Fibroblast of lung (primary cell): ENCODE measurements around the gene GNAT3.

ENCODE experiments used
- CTCF ChIP-seq, 2 donors: IDR thresholded peaks in 1 of 2; conservative IDR thresholded peaks in 1 of 2; 1 replicate in 1 of 2; 2 replicates in 1 of 2; pipeline ENCODE4 v1.5.1; 2011 to 2012; ENCODE audit warnings: low read length in 2 of 2, control low read depth in 1 of 2, inconsistent platforms in 1 of 2, low read depth in 1 of 2, mild to moderate bottlenecking in 1 of 2
- EZH2 ChIP-seq: IDR thresholded peaks from 2 replicates; pipeline ENCODE4 v1.5.1; 2012; ENCODE audit warnings: low read length, control low read depth, mild to moderate bottlenecking; ENCODE audit errors: missing control alignments

GRCh38 chr7:80450621-80451308 lies 61.1 kb downstream of the GNAT3 start:
- no peak for TF ChIP-seq CTCF (conservative IDR thresholded peaks at IDR 0.05 in 1 of 2, IDR thresholded peaks at IDR 0.05 in 1 of 2; ENCODE audit: low read depth in 1 of 2, low read length in 2 of 2)
- TF ChIP-seq EZH2, result no peak
